HCT116 (cell line): ENCODE measurements around the gene BOLL. TPM values are rescaled to one million over a fixed set of nuclear protein-coding genes. Genes with fewer than 3 reads are reported as not detected.

Experiments
- ATAC-seq: fragments of 200-7000 bp; cut with Tn5 transposase; 2 replicates; pipeline ENCODE4 v1.9.1; 2020; ENCODE audit warnings: mild to moderate bottlenecking, moderate library complexity
- BruUV-seq: library from RNA; stranded (reverse); fragments of 400-500 nt; replicated peaks from 2 replicates; lab custom pipeline; 2021; lab: Mats Ljungman, UMichigan
- CTCF ChIA-PET: fragments of 300-600 bp; sonication (Branson Sonifier 250); formaldehyde crosslinking; loops from one replicate; lab custom pipeline; 2021; ENCODE audit warnings: antibody characterized with exemption; lab: Charles Lee
- POLR2A ChIA-PET: fragments of 300-600, 350-600 bp; sonication (Branson Sonifier 250); formaldehyde crosslinking; loops from one replicate; lab custom pipeline; 2021; ENCODE audit warnings: antibody characterized with exemption; lab: Charles Lee
- RAD21 ChIA-PET, 2 experiments: fragments of 300-600 bp; sonication (Branson Sonifier 250); formaldehyde crosslinking; loops; one replicate each; lab custom pipeline; 2023; ENCODE audit warnings: low total read pairs in 2 of 2; ENCODE audit not compliant: uncharacterized antibody in 2 of 2, unreplicated experiment in 2 of 2, low non-redundant PET in 1 of 2; lab: Charles Lee
- DNase-seq: peaks from one replicate; pipeline ENCODE4 v3.0.0-alpha.2; 2010; ENCODE audit warnings: low read depth, low spot score
- H2AFZ ChIP-seq: fragments of 200-600 bp; shearing (Covaris generic), sonication (generic); 2 replicates; pipeline ENCODE4 v1.6.1; 2017; ENCODE audit warnings: low read depth, mixed run types, mixed read lengths, antibody characterized with exemption, low read length; ENCODE audit not compliant: poor library complexity, severe bottlenecking
- H3K27ac ChIP-seq: 2 replicates; pipeline ENCODE4 v1.5.1; 2012; ENCODE audit warnings: low read depth, low read length
- H3K27me3 ChIP-seq: fragments of 200-600 bp; sonication (generic); 2 replicates; pipeline ENCODE4 v1.6.1; 2016; ENCODE audit warnings: mixed run types, low read length, mixed read lengths; ENCODE audit not compliant: insufficient read depth
- H3K36me3 ChIP-seq, 2 experiments: fragments of 200-500 bp in 1 of 2; fragments of 200-600 bp in 1 of 2; sonication (Bioruptor generic) in 1 of 2; sonication (generic) in 1 of 2; 2 replicates each; pipeline versions ENCODE4 v1.5.1 to v1.6.1; 2014 to 2016; ENCODE audit warnings: low read length in 2 of 2, inconsistent platforms in 1 of 2, mixed read lengths in 1 of 2, mixed run types in 1 of 2; ENCODE audit not compliant: insufficient read depth in 2 of 2, control insufficient read depth in 1 of 2
- H3K4me1 ChIP-seq, 2 experiments: fragments of 200-600 bp in 1 of 2; sonication (generic) in 1 of 2; 2 replicates each; pipeline versions ENCODE4 v1.5.1 to v1.6.1; 2012 to 2017; ENCODE audit warnings: low read length in 2 of 2, inconsistent platforms in 1 of 2, mild to moderate bottlenecking in 1 of 2, mixed read lengths in 1 of 2, mixed run types in 1 of 2, moderate library complexity in 1 of 2; ENCODE audit not compliant: insufficient read depth in 2 of 2, control insufficient read depth in 1 of 2
- H3K4me2 ChIP-seq: fragments of 200-600 bp; sonication (generic); 2 replicates; pipeline ENCODE4 v1.6.1; 2017; ENCODE audit warnings: mixed run types, low read length, mixed read lengths
- H3K4me3 ChIP-seq, 2 experiments: fragments of 200-600 bp in 1 of 2; sonication (generic) in 1 of 2; replicated peaks in 1 of 2; 2 replicates each; pipeline ENCODE4 v1.5.1; 2011 to 2016; ENCODE audit warnings: low read length in 2 of 2, control low read depth in 1 of 2, low read depth in 1 of 2, mild to moderate bottlenecking in 1 of 2, mixed read lengths in 1 of 2, mixed run types in 1 of 2
- H3K79me2 ChIP-seq: fragments of 200-600 bp; sonication (generic); 2 replicates; pipeline ENCODE4 v1.6.1; 2017; ENCODE audit warnings: mild to moderate bottlenecking, mixed run types, low read length, moderate library complexity, mixed read lengths; ENCODE audit not compliant: insufficient read depth
- H3K9ac ChIP-seq: fragments of 200-600 bp; sonication (generic); 2 replicates; pipeline ENCODE4 v1.6.1; 2016; ENCODE audit warnings: low read length, mixed read lengths
- H3K9me2 ChIP-seq: fragments of 200-600 bp; sonication (generic), shearing (Covaris generic); 2 replicates; pipeline ENCODE4 v1.6.1; 2017; ENCODE audit warnings: mixed run types, mild to moderate bottlenecking, moderate library complexity; ENCODE audit not compliant: insufficient read depth
- H3K9me3 ChIP-seq, 2 experiments: fragments of 200-500 bp in 1 of 2; fragments of 200-600 bp in 1 of 2; sonication (Bioruptor generic) in 1 of 2; sonication (generic) in 1 of 2; 2 replicates each; pipeline ENCODE4 v1.6.1; 2014 to 2017; ENCODE audit warnings: low read length in 2 of 2, mixed read lengths in 2 of 2, inconsistent platforms in 1 of 2, low read depth in 1 of 2, mild to moderate bottlenecking in 1 of 2, mixed run types in 1 of 2, moderate library complexity in 1 of 2; ENCODE audit not compliant: control insufficient read depth in 1 of 2, insufficient read depth in 1 of 2
- H4K20me1 ChIP-seq: fragments of 200-600 bp; sonication (generic), shearing (Covaris generic); 2 replicates; pipeline ENCODE4 v1.6.1; 2017; ENCODE audit warnings: mixed run types, mild to moderate bottlenecking, moderate library complexity; ENCODE audit not compliant: insufficient read depth
- EGR1 ChIP-seq: IDR thresholded peaks from 2 replicates; pipeline ENCODE4 v1.6.1; 2012; ENCODE audit warnings: low read depth
- EZH2phosphoT487 ChIP-seq: fragments of 200-600 bp; IDR thresholded peaks from 2 replicates; pipeline ENCODE4 v1.6.1; 2018; ENCODE audit warnings: antibody characterized with exemption, borderline replicate concordance
- POLR2A ChIP-seq: IDR thresholded peaks from 2 replicates; pipeline ENCODE4 v1.7.0; 2011; ENCODE audit warnings: borderline replicate concordance; ENCODE audit not compliant: insufficient read depth, insufficient read length; ENCODE audit errors: extremely low read depth
- SP1 ChIP-seq: IDR thresholded peaks from 2 replicates; pipeline ENCODE4 v1.6.1; 2012; ENCODE audit warnings: low read depth
- ZBTB33 ChIP-seq: IDR thresholded peaks from 2 replicates; pipeline ENCODE4 v1.6.1; 2011; ENCODE audit warnings: mild to moderate bottlenecking, low read length, moderate library complexity; ENCODE audit not compliant: insufficient replicate concordance; ENCODE audit errors: extremely low read depth
- ZFX ChIP-seq: fragments of 450-650 bp; IDR thresholded peaks from 2 replicates; pipeline ENCODE4 v1.6.1; 2017
- intact Hi-C: fragments of 100-400 bp; cut with micrococcal nuclease; formaldehyde crosslinking; loops from 2 replicates; pipeline ENCODE4 v1.10.0; 2022
- total RNA-seq: library from RNA; stranded (reverse); gene quantifications from one replicate; pipeline ENCODE4 v1.2.1, GENCODE V29; 2021; ENCODE audit not compliant: unreplicated experiment
- TF ChIP-seq, protein P1 (sequence below): IDR thresholded peaks from 2 replicates; pipeline ENCODE4 v1.6.1; 2012
- TF ChIP-seq, protein P2 (sequence below): IDR thresholded peaks from 2 replicates; pipeline ENCODE4 v1.6.1; 2012; ENCODE audit warnings: low read depth

BOLL gene
- total RNA-seq, 1 experiment from 2014 or later: not detected

GRCh38 chr2:197711578-197711977, 73.5 kb downstream of the BOLL start:
- no peak overlapping the region for H2AFZ ChIP-seq
- H4K20me1 ChIP-seq: peaks cover 13% of the 10 kb centered on the region; the same call in 1 of the 2 replicates
- TF ChIP-seq POLR2A (no peak), ZBTB33 (no peak), EGR1 (no peak), ZFX (no peak), SP1 (no peak), EZH2phosphoT487 (no peak)
- TF ChIP-seq, protein P1, sequence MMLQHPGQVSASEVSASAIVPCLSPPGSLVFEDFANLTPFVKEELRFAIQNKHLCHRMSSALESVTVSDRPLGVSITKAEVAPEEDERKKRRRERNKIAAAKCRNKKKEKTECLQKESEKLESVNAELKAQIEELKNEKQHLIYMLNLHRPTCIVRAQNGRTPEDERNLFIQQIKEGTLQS: no peak
- TF ChIP-seq, protein P2, sequence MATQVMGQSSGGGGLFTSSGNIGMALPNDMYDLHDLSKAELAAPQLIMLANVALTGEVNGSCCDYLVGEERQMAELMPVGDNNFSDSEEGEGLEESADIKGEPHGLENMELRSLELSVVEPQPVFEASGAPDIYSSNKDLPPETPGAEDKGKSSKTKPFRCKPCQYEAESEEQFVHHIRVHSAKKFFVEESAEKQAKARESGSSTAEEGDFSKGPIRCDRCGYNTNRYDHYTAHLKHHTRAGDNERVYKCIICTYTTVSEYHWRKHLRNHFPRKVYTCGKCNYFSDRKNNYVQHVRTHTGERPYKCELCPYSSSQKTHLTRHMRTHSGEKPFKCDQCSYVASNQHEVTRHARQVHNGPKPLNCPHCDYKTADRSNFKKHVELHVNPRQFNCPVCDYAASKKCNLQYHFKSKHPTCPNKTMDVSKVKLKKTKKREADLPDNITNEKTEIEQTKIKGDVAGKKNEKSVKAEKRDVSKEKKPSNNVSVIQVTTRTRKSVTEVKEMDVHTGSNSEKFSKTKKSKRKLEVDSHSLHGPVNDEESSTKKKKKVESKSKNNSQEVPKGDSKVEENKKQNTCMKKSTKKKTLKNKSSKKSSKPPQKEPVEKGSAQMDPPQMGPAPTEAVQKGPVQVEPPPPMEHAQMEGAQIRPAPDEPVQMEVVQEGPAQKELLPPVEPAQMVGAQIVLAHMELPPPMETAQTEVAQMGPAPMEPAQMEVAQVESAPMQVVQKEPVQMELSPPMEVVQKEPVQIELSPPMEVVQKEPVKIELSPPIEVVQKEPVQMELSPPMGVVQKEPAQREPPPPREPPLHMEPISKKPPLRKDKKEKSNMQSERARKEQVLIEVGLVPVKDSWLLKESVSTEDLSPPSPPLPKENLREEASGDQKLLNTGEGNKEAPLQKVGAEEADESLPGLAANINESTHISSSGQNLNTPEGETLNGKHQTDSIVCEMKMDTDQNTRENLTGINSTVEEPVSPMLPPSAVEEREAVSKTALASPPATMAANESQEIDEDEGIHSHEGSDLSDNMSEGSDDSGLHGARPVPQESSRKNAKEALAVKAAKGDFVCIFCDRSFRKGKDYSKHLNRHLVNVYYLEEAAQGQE: no peak
- no peak overlapping the region for H3K4me3 ChIP-seq
- intact Hi-C loops: no loop called here
- no peaks in the 10 kb centered on the region for H3K27me3 ChIP-seq
- no TSS peak for BruUV-seq
- CTCF ChIA-PET: no interaction called here
- H3K4me2 ChIP-seq: no peak overlapping the region
- ATAC-seq (no peak), DNase-seq (no peak)
- H3K9ac ChIP-seq: no peak overlapping the region
- H3K27ac ChIP-seq: no peak overlapping the region
- peaks cover 49% of the 10 kb centered on the region for H3K79me2 ChIP-seq
- peaks cover 0 to 12% of the 10 kb centered on the region in 2 experiments; a peak in 1 of 4 replicates for H3K36me3 ChIP-seq
- POLR2A ChIA-PET: no interaction called here
- peaks cover 3 to 8% of the 10 kb centered on the region in 2 experiments; a peak in 3 of 4 replicates for H3K4me1 ChIP-seq
- RAD21 ChIA-PET: no interaction called here
- no peaks in the 10 kb centered on the region for H3K9me2 ChIP-seq
- H3K9me3 ChIP-seq: no peaks in the 10 kb centered on the region
